Small intestine (tissue), 7 donors: Measurements from ENCODE around the gene C1orf216. TPM values are rescaled to one million over a fixed set of nuclear protein-coding genes. Genes with fewer than 3 reads are reported as not detected.
"Not testable (repeated sequence)": the region's sequence is repeated elsewhere in the genome, so short reads cannot be mapped to it uniquely, and the experiment has no call there.

ENCODE experiments used
- DNase-seq, 2 donors: peaks; one replicate each; pipeline versions ENCODE4 v3.0.0 to v3.0.0-alpha.2; 2013
- FAIRE-seq: peaks from 2 replicates; lab custom pipeline; 2012; peaks lifted over from hg19 to GRCh38; lab: Jason Lieb, UNC
- H3K27ac ChIP-seq, 3 donors: one replicate each; pipeline ENCODE4 v1.5.1; 2013; ENCODE audit warnings: low read length in 2 of 3, mild to moderate bottlenecking in 2 of 3, control low read depth in 1 of 3, inconsistent platforms in 1 of 3, low read depth in 1 of 3, moderate library complexity in 1 of 3
- H3K27me3 ChIP-seq, 3 donors: one replicate each; pipeline ENCODE4 v1.6.1; 2013; ENCODE audit warnings: low read length in 3 of 3, inconsistent platforms in 1 of 3; ENCODE audit not compliant: control insufficient read depth in 3 of 3, insufficient read depth in 3 of 3
- H3K36me3 ChIP-seq, 3 donors: one replicate each; pipeline ENCODE4 v1.6.1; 2013; ENCODE audit warnings: low read length in 3 of 3, inconsistent platforms in 1 of 3, low read depth in 1 of 3, mild to moderate bottlenecking in 1 of 3, moderate library complexity in 1 of 3; ENCODE audit not compliant: control insufficient read depth in 3 of 3, insufficient read depth in 2 of 3
- H3K4me1 ChIP-seq, 3 donors: one replicate each; pipeline ENCODE4 v1.6.1; 2013; ENCODE audit warnings: low read length in 2 of 3, inconsistent platforms in 1 of 3, low read depth in 1 of 3, mild to moderate bottlenecking in 1 of 3, moderate library complexity in 1 of 3; ENCODE audit not compliant: control insufficient read depth in 3 of 3, insufficient read depth in 2 of 3
- H3K4me3 ChIP-seq, 3 donors: one replicate each; pipeline ENCODE4 v1.5.1; 2013; ENCODE audit warnings: low read length in 3 of 3, control low read depth in 1 of 3, inconsistent platforms in 1 of 3, low read depth in 1 of 3, mild to moderate bottlenecking in 1 of 3, moderate library complexity in 1 of 3
- H3K9me3 ChIP-seq, 2 donors: one replicate each; pipeline ENCODE4 v1.6.1; 2013; ENCODE audit warnings: low read depth in 1 of 2, low read length in 1 of 2; ENCODE audit not compliant: control insufficient read depth in 2 of 2, insufficient read depth in 1 of 2
- WGBS, 3 donors: extraction: QIAGEN DNeasy Blood & Tissue Kit; methylation state at CpG; one replicate each; pipeline ENCODE4 v1.1.7; 2013; 5-methylcytosine and 5-hydroxymethylcytosine counted together
- polyA plus RNA-seq, 4 donors: library from polyadenylated mRNA; stranded (reverse) in 3 of 4; unstranded in 1 of 4; fragments of 200-250 nt in 3 of 4; fragments of 120-200 nt in 1 of 4; gene quantifications; one replicate each; pipeline versions ENCODE4 v1.2.1 to v1.2.3, GENCODE V29; 2013
- donor health status: healthy with polysubstance abuse.
- donor health status: control.
- donor health status: control.
- donor health status: Bipolar disorder and iron deficiency.
- donor health status: healthy.

Gene C1orf216
- polyA plus RNA-seq, 4 donors, result 1.1 to 7.5 (median 2.2) TPM

DNA sequence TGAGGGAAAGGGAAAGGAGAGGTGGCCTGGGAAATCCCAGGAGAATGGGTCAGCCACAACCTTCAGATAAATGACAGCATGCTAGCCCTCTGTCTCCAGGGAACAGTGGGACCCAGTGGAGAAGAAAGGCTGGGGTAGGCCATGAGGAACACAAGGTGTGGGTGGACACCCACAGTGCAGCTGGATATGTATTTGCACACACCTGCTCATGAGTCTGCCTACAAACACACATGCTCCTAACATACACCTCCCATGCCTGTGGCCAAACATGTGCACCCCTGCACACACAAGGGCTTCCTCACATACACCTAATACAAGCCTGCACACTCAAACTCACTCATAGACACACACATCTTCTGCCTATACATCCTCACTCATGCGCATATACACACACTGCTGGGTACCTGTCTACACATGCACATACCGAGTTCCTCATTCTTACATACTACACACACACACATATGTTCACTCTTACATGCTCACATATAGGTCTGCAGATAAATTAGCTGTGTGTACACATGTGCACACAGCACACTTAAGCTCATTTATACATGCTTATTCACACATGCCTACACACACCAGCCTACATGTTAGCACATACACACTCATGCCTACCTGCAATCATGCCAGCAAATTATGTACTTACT lies 3.6 kb downstream of the C1orf216 start:
- Histone ChIP-seq H3K4me1 (no peaks in the 10 kb centered on the region), H3K27me3 (peaks cover 0 to 6% (median 0%) of the 10 kb centered on the region in 3 donors), H3K36me3 (no peaks in the 10 kb centered on the region), H3K9me3 (no peaks in the 10 kb centered on the region), H3K4me3 (no peak overlapping the region), H3K27ac (no peak overlapping the region)
- FAIRE-seq, result no peak
- WGBS, 3 donors, result 79 to 88% (median 86%) methylated on average over 2 of the region's 2 CpGs
- no peak for DNase-seq

DNA sequence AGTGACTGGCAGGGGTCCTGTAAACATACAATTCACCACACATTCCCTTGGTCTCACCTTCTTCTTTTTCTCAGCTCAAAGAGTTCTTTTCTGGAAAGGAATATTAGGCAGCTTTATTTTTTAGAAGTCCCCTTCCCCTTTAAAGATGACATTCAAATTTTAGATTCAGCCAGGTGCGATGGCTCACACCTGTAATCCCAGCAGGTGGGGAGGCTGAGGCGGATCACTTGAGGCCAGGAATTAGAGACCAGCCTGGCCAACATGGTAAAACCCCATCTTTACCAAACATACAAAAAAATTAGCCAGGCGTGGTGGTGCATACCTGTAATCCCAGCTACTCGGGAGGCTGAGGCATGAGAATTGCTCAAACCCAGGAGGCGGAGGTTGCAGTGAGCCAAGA lies 7.6 kb downstream of the C1orf216 start:
- not testable (repeated sequence) for H3K4me3 ChIP-seq, FAIRE-seq, H3K36me3 ChIP-seq, H3K9me3 ChIP-seq, H3K27ac ChIP-seq, DNase-seq
- 95% methylated on average over 5 of the region's 5 CpGs for WGBS, 3 donors
- H3K4me1 ChIP-seq, result peaks cover 0 to 11% (median 0%) of the 10 kb centered on the region in 3 donors
- H3K27me3 ChIP-seq, result peaks cover 0 to 30% (median 3%) of the 10 kb centered on the region in 3 donors

DNA sequence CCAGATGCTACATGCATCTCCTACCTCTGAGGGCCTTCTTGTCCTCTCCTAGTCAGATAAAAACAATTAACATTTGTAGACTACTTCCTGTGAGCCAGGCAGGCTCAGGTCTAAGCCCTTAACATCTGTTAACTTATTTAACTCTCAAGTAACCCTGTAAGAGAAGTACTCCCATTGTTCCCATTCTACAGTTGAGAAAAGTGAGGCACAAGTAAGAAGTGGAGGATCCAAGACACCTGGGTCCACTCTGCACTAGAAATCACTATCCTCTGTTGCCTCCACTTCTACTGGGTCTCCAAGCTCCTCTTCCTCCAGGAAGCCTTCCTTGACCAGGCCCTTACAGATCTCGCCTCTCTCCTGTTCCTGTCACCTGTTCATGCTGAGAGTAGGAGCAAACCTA lies 9.7 kb downstream of the C1orf216 start:
- H3K4me1 ChIP-seq, result peaks cover 0 to 11% (median 0%) of the 10 kb centered on the region in 3 donors
- no peaks in the 10 kb centered on the region for H3K36me3 ChIP-seq
- WGBS, 3 donors, result 89 to 95% (median 92%) methylated on average over 1 of the region's 1 CpG
- H3K4me3 ChIP-seq, result no peak overlapping the region
- peaks cover 0 to 30% (median 3%) of the 10 kb centered on the region in 3 donors for H3K27me3 ChIP-seq
- DNase-seq, result no peak
- FAIRE-seq, result no peak
- H3K27ac ChIP-seq, result no peak overlapping the region
- no peaks in the 10 kb centered on the region for H3K9me3 ChIP-seq

DNA sequence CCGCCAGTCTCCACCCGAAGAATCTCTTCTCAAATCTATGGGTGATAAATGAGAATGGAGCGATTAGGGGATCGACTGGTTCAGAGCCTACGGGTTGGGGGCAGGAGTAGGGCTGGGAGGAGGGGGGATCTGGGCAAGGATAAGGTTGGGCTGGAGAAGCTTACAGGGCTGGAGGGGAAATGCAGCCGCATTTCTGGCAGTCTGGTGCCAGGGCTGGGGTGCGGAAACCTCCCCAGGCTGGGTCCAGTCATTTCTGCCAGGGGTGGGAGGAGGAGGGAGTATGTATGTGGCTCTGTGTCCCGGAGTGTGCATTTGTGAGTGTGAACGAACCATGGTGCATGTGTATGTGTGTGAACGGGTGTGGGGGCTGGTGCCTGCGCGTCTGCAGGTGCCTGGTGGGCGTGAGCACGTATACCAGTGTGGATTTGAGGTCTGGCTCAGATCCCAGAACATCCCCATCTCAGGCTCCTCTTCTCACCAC lies 10.2 kb downstream of the C1orf216 start:
- DNase-seq (peak in 1 of 2 donors; percentile 32), FAIRE-seq (no peak)
- whole genome bisulfite sequencing, 3 donors, result 1 to 14% (median 13%) methylated on average over 13 to 14 of the region's 14 CpGs
- Histone ChIP-seq H3K36me3 (no peaks in the 10 kb centered on the region), H3K27ac (no peak overlapping the region), H3K4me3 (peak overlapping the region in 2 of 3 donors; percentile 35 to 47), H3K27me3 (peaks cover 0 to 30% (median 3%) of the 10 kb centered on the region in 3 donors), H3K4me1 (peaks cover 0 to 11% (median 0%) of the 10 kb centered on the region in 3 donors), H3K9me3 (no peaks in the 10 kb centered on the region)

DNA sequence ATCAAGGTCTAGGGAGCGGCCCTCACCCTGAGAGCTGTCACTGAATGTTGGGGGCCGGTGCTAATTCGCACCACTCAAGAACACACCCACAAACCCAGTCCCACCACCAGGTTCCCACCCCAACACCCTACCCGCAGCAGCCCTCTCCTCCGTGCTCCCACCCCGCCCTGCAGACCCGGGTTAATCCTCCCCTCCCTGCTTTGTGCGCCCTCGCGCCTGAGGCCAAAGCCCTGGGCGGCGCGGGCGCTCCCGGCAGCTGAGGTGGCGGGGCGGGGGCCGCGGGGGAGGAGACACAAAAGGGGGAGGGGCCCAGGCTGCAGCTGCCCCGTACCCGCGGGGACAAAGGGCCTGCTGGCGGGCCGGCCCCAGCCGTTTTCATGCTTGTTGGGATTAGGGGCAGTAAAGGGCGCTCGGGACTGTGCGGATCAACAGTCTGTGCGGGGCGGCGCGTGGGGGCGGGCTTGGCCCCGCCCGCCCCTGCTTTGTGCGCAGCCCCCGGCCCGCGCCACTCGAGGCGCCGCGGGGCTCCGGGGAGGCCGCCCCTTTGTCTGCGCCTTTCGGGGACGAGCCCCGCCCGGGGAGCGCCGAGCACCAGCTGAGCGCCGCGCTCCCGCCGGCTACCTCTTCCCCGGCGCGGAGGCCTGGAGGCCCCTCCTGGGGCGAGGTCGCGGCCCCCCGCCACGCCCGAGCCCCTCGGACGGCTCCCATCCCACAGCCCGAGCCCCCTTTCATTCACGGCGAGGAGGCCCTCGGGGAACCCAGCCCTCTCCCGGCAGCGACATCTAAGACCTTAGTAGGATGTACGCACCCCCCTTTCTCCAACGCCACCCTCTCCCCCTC lies 10.9 kb downstream of the C1orf216 start:
- H3K36me3 ChIP-seq, result no peaks in the 10 kb centered on the region
- H3K4me1 ChIP-seq, result peaks cover 0 to 11% (median 0%) of the 10 kb centered on the region in 3 donors
- DNase-seq (peak; percentile 63 to 77), FAIRE-seq (no peak)
- H3K27me3 ChIP-seq, result peaks cover 0 to 34% (median 3%) of the 10 kb centered on the region in 3 donors
- H3K27ac ChIP-seq, result no peak overlapping the region
- WGBS, 3 donors, result 1 to 2% (median 1%) methylated on average over 40 to 76 of the region's 76 CpGs
- peak overlapping the region; percentile 30 to 47 (median 35) for H3K4me3 ChIP-seq
- H3K9me3 ChIP-seq, result no peaks in the 10 kb centered on the region

DNA sequence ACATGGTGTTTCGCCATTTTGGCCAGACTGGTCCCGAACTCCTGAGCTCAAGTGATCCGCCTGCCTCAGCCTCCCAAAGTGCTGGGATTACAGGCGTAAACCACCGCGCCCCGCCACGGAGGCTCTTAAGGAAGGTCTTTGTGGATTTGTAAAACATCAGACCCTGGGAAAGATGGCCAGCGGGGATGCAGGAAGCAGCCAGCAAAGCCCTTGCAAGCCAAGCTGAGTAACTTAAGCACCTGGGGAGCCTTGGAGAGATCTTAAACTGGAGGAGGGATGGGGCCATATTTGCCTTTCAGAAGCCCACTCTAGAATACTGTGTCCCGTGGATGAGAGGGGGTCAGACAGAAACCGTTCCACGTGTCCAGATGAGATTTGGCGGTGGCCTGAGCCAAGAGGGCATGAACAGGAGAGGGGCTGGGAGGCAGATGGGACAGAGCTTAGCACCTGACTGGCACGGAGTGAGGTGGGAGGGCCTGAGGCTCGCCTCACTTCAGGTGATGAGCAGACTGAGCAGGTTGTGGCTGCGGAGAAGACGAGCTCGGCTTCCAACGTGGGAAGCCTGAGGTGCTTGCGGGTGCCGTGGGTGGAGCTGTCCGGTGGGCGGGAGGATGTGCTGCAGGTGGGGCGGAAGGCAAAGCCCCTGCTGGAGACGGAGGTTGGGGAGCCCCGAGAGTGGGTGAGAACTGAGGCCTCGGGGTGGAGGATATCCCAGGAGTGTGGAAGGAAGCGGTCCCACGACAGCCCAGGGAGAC lies 11.7 kb downstream of the C1orf216 start:
- WGBS, 3 donors, result 35 to 39% (median 39%) methylated on average over 28 to 29 of the region's 29 CpGs
- DNase-seq (peak in 1 of 2 donors; percentile 36), FAIRE-seq (no peak)
- H3K27ac ChIP-seq, result no peak overlapping the region
- no peaks in the 10 kb centered on the region for H3K36me3 ChIP-seq
- no peaks in the 10 kb centered on the region for H3K9me3 ChIP-seq
- H3K4me1 ChIP-seq, result peaks cover 0 to 11% (median 0%) of the 10 kb centered on the region in 3 donors
- H3K4me3 ChIP-seq, result peak overlapping the region in 2 of 3 donors; percentile 19 to 47
- H3K27me3 ChIP-seq, result peaks cover 0 to 41% (median 3%) of the 10 kb centered on the region in 3 donors

DNA sequence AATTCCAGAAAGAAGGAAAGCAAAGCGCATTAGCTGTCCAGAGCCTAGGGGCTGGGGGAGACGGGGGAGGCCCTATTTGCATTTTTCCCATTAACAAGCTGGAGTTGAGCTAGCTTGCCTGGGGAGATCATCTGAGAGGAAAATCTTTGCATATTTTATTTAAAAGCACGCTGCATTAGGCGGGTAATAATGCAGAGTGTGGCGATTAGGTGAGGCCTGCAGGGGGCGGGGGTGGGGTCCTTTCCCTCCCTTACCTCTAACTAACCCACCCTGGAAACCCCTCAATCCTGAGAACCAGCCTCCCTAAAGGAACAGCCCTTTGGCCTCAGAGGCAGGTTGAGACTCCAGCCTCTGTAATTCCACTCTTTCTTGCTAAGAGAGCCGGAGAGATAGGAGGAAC lies 16.2 kb downstream of the C1orf216 start:
- FAIRE-seq (no peak), DNase-seq (no peak)
- Histone ChIP-seq H3K27me3 (peaks cover 0 to 49% (median 4%) of the 10 kb centered on the region in 3 donors), H3K36me3 (no peaks in the 10 kb centered on the region), H3K4me1 (peaks cover 0 to 4% (median 0%) of the 10 kb centered on the region in 3 donors), H3K27ac (no peak overlapping the region), H3K9me3 (peaks cover 0 to 3% of the 10 kb centered on the region in 2 donors), H3K4me3 (no peak overlapping the region)
- WGBS, 3 donors, result 27 to 42% (median 29%) methylated on average over 7 of the region's 7 CpGs

DNA sequence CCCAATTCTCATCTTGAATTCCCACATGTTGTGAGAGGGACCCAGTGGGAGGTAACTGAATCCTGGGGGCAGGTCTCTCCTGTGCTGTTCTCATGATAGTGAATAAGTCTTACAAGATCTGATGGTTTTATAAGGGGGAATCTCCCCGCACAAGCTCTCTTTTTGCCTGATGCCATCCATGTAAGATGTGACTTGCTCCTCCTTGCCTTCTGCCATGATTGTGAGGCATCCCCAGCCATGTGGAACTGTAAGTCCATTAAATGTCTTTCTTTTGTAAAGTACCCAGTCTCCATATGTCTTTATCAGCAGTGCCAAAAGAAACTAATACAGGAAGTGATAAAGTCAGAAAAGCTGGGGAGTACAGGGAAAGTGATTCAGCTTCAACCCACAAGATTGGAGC lies 19.5 kb downstream of the C1orf216 start:
- not testable (repeated sequence) for H3K9me3 ChIP-seq, H3K36me3 ChIP-seq, H3K27ac ChIP-seq, FAIRE-seq, H3K4me1 ChIP-seq, H3K4me3 ChIP-seq, DNase-seq
- H3K27me3 ChIP-seq, result peaks cover 0 to 47% (median 8%) of the 10 kb centered on the region in 3 donors
- WGBS, 3 donors, result 93 to 96% (median 94%) methylated on average over 1 of the region's 1 CpG
